Endodermal cell (in vitro differentiated cells): ENCODE measurements around the gene TPCN2. TPM values are rescaled to one million over a fixed set of nuclear protein-coding genes. Genes with fewer than 3 reads are reported as not detected.

ENCODE experiments used
- DNase-seq: peaks from one replicate; pipeline ENCODE4 v3.0.0-alpha.2; 2017
- H3K27ac ChIP-seq: 2 replicates; pipeline ENCODE4 v1.5.1; 2013; ENCODE audit warnings: mild to moderate bottlenecking, low read depth, low read length, moderate library complexity
- H3K27me3 ChIP-seq: 2 replicates; pipeline ENCODE4 v1.6.1; 2013; ENCODE audit warnings: mild to moderate bottlenecking, low read length, moderate library complexity; ENCODE audit not compliant: insufficient read depth, control insufficient read depth, poor library complexity, severe bottlenecking
- H3K36me3 ChIP-seq: 2 replicates; pipeline ENCODE4 v1.7.0; 2013; ENCODE audit warnings: mild to moderate bottlenecking, low read length, moderate library complexity; ENCODE audit not compliant: control insufficient read depth, insufficient read depth
- H3K4me1 ChIP-seq: one replicate; pipeline ENCODE4 v1.7.0; 2013; ENCODE audit warnings: low read length; ENCODE audit not compliant: control insufficient read depth, insufficient read depth
- H3K4me3 ChIP-seq: 2 replicates; pipeline ENCODE4 v1.5.1; 2013; ENCODE audit warnings: mild to moderate bottlenecking, low read length, moderate library complexity
- H3K9ac ChIP-seq: 2 replicates; pipeline ENCODE4 v1.6.1; 2013; ENCODE audit warnings: mild to moderate bottlenecking, low read length, moderate library complexity; ENCODE audit not compliant: poor library complexity, severe bottlenecking; ENCODE audit errors: extremely low read depth
- H3K9me3 ChIP-seq: 2 replicates; pipeline ENCODE4 v1.6.1; 2013; ENCODE audit warnings: mild to moderate bottlenecking, low read length, moderate library complexity; ENCODE audit not compliant: control insufficient read depth
- H3K27ac Mint-ChIP-seq: 2 replicates; pipeline ENCODE4 v1.8.0; 2020; ENCODE audit warnings: mixed read lengths
- H3K27me3 Mint-ChIP-seq: 2 replicates; pipeline ENCODE4 v1.8.0; 2021; ENCODE audit warnings: mild to moderate bottlenecking, mixed read lengths; ENCODE audit not compliant: insufficient read depth
- H3K36me3 Mint-ChIP-seq: 2 replicates; pipeline ENCODE4 v1.8.0; 2020; ENCODE audit warnings: low read depth, mixed read lengths
- H3K4me1 Mint-ChIP-seq: 2 replicates; pipeline ENCODE4 v1.8.0; 2020; ENCODE audit warnings: mixed read lengths
- H3K4me3 Mint-ChIP-seq: 2 replicates; pipeline ENCODE4 v1.8.0; 2020; ENCODE audit warnings: mild to moderate bottlenecking, moderate library complexity, mixed read lengths
- H3K9me3 Mint-ChIP-seq: 2 replicates; pipeline ENCODE4 v1.8.0; 2020; ENCODE audit warnings: mild to moderate bottlenecking, mixed read lengths
- CTCF ChIP-seq: fragments of 200-600 bp; sonication (generic); conservative IDR thresholded peaks from 2 replicates; pipeline ENCODE4 v1.5.0; 2021; ENCODE audit warnings: antibody characterized with exemption, mild to moderate bottlenecking
- WGBS, 2 experiments: methylation state at CpG; one replicate each; pipeline versions ENCODE4 v1.1.5 to v1.1.7; 2013; ENCODE audit warnings: missing lambda C conversion rate in 2 of 2, mixed read lengths in 1 of 2; ENCODE audit not compliant: insufficient coverage in 1 of 2, insufficient read length in 1 of 2; 5-methylcytosine and 5-hydroxymethylcytosine counted together
- total RNA-seq, 2 donors: library from RNA; stranded (reverse); fragmentation: NEBNext Ultra II Directional in 1 of 2; extraction: Animal tissue kit (Norgen Biotek cat#: 25700) in 1 of 2; gene quantifications; 2 replicates in 1 of 2; 3 replicates in 1 of 2; pipeline ENCODE4 v1.2.1, GENCODE V29; 2021

The TPCN2 gene
- total RNA-seq, 2 donors from 2014 or later = 20.7 to 27.9 TPM

GRCh38 chr11:69121021-69121420 lies 72.3 kb downstream of the TPCN2 start:
- no peak for DNase-seq
- no peaks in the 10 kb centered on the region for H3K27me3 ChIP-seq
- no peaks in the 10 kb centered on the region for H3K36me3 ChIP-seq
- WGBS, 2 experiments = 87 to 89% methylated on average over 5 to 9 of the region's 9 CpGs
- peaks cover 8% of the 10 kb centered on the region for H3K9me3 ChIP-seq
- no peak overlapping the region for H3K4me3 ChIP-seq
- Mint-ChIP-seq H3K27ac (no peak overlapping the region), H3K4me1 (peaks cover 15% of the 10 kb centered on the region), H3K4me3 (no peak overlapping the region), H3K27me3 (no peaks in the 10 kb centered on the region), H3K9me3 (peaks cover 8% of the 10 kb centered on the region), H3K36me3 (no peaks in the 10 kb centered on the region)
- no peak for TF ChIP-seq CTCF
- peaks cover 5% of the 10 kb centered on the region for H3K4me1 ChIP-seq
- no peak overlapping the region for H3K27ac ChIP-seq
- H3K9ac ChIP-seq = no peak overlapping the region

GRCh38 chr11:69121621-69122325 lies 73.0 kb downstream of the TPCN2 start:
- Mint-ChIP-seq H3K36me3 (no peaks in the 10 kb centered on the region), H3K4me1 (peaks cover 15% of the 10 kb centered on the region), H3K9me3 (peaks cover 8% of the 10 kb centered on the region), H3K4me3 (no peak overlapping the region), H3K27ac (no peak overlapping the region), H3K27me3 (no peaks in the 10 kb centered on the region)
- Histone ChIP-seq H3K4me1 (peaks cover 5% of the 10 kb centered on the region), H3K36me3 (no peaks in the 10 kb centered on the region), H3K9me3 (peaks cover 8% of the 10 kb centered on the region), H3K27ac (no peak overlapping the region), H3K9ac (no peak overlapping the region), H3K4me3 (no peak overlapping the region), H3K27me3 (no peaks in the 10 kb centered on the region)
- 88 to 89% methylated on average over 13 to 19 of the region's 19 CpGs for WGBS, 2 experiments
- no peak for TF ChIP-seq CTCF
- peak; percentile 67 for DNase-seq

GRCh38 chr11:69122326-69122629 lies 73.5 kb downstream of the TPCN2 start:
- Mint-ChIP-seq H3K4me1 (peaks cover 15% of the 10 kb centered on the region), H3K9me3 (peaks cover 8% of the 10 kb centered on the region), H3K27me3 (no peaks in the 10 kb centered on the region), H3K4me3 (peak overlapping the region; percentile 44), H3K27ac (peak overlapping the region; percentile 91), H3K36me3 (no peaks in the 10 kb centered on the region)
- no peaks in the 10 kb centered on the region for H3K36me3 ChIP-seq
- no peak overlapping the region for H3K9ac ChIP-seq
- H3K27ac ChIP-seq = no peak overlapping the region
- no peak overlapping the region for H3K4me3 ChIP-seq
- TF ChIP-seq CTCF = no peak
- H3K27me3 ChIP-seq = no peaks in the 10 kb centered on the region
- DNase-seq = no peak
- 75 to 78% methylated on average over 9 of the region's 9 CpGs for WGBS, 2 experiments
- H3K9me3 ChIP-seq = peaks cover 8% of the 10 kb centered on the region
- H3K4me1 ChIP-seq = peaks cover 5% of the 10 kb centered on the region
